GM19043 (cell line): ENCODE data around the gene CENPC.
"Not testable (repeated sequence)": the region's sequence is repeated elsewhere in the genome, so short reads cannot be mapped to it uniquely, and the experiment has no call there.

Experiments used
- ATAC-seq: cut with Tn5 transposase; IDR thresholded peaks from one replicate; pipeline ENCODE4 v1.9.1; 2021; ENCODE audit warnings: low read depth; ENCODE audit not compliant: unreplicated experiment

The CENPC gene

GRCh38 chr4:67550857-67551256 lies 5.6 kb upstream of the CENPC start:
- peak; percentile 24 for ATAC-seq

GRCh38 chr4:67550451-67550850 lies 5.1 kb upstream of the CENPC start:
- ATAC-seq = peak; percentile 32

- ATAC-seq = peak; percentile 31
These were observed 3.8 kb upstream of the CENPC start for GRCh38 chr4:67549123-67549522.

- ATAC-seq = no peak
These were observed 1.7 kb upstream of the CENPC start for GRCh38 chr4:67546971-67547370.

- ATAC-seq = no peak
These were observed 677 bp upstream of the CENPC start for GRCh38 chr4:67546004-67546356.

GRCh38 chr4:67542076-67542475 lies 3.2 kb downstream of the CENPC start:
- no peak for ATAC-seq

- ATAC-seq = no peak
These were observed 5.5 kb downstream of the CENPC start for GRCh38 chr4:67539830-67540229.

GRCh38 chr4:67535280-67535840 lies 9.9 kb downstream of the CENPC start:
- no peak for ATAC-seq

GRCh38 chr4:67533112-67533511 lies 12.2 kb downstream of the CENPC start:
- no peak for ATAC-seq

GRCh38 chr4:67532397-67532796 lies 12.9 kb downstream of the CENPC start:
- ATAC-seq = not testable (repeated sequence)

GRCh38 chr4:67531379-67531962 lies 13.8 kb downstream of the CENPC start:
- no peak for ATAC-seq

GRCh38 chr4:67524140-67524539 lies 21.2 kb downstream of the CENPC start:
- ATAC-seq = not testable (repeated sequence)

- no peak for ATAC-seq
These were observed 22.2 kb downstream of the CENPC start for GRCh38 chr4:67522851-67523671.

GRCh38 chr4:67522230-67522629 lies 23.1 kb downstream of the CENPC start:
- no peak for ATAC-seq

GRCh38 chr4:67521506-67521905 lies 23.8 kb downstream of the CENPC start:
- ATAC-seq = no peak

- ATAC-seq = no peak
These were observed 25.2 kb downstream of the CENPC start for GRCh38 chr4:67520141-67520540.

- no peak for ATAC-seq
These were observed 32.8 kb downstream of the CENPC start for GRCh38 chr4:67512501-67512900.

GRCh38 chr4:67500373-67500772 lies 44.9 kb downstream of the CENPC start:
- ATAC-seq = no peak

- no peak for ATAC-seq
These were observed 45.5 kb downstream of the CENPC start for GRCh38 chr4:67499799-67500198.

GRCh38 chr4:67483868-67484602 lies 61.3 kb downstream of the CENPC start:
- no peak for ATAC-seq

- ATAC-seq = no peak
These were observed 64.5 kb downstream of the CENPC start for GRCh38 chr4:67480810-67481209.
